ENCODE results near the gene HORMAD2.
"Not testable (repeated sequence)": the region's sequence is repeated elsewhere in the genome, so short reads cannot be mapped to it uniquely, and the experiment has no call there.

HORMAD2 gene

GRCh38 chr22:30193031-30193775 is 112.9 kb downstream of the HORMAD2 start:
- no peak for DNase-seq

- no peak for DNase-seq
Observed at GRCh38 chr22:30195245-30196140, 115.2 kb downstream of the HORMAD2 start.

GRCh38 chr22:30196141-30196879 is 116.0 kb downstream of the HORMAD2 start:
- peak; percentile 53 for DNase-seq

GRCh38 chr22:30196880-30197336 is 116.6 kb downstream of the HORMAD2 start:
- no peak for DNase-seq

- DNase-seq: no peak
Observed at GRCh38 chr22:30197389-30197788, 117.1 kb downstream of the HORMAD2 start.

GRCh38 chr22:30198152-30198825 is 118.0 kb downstream of the HORMAD2 start:
- DNase-seq: no peak

- DNase-seq: no peak
Observed at GRCh38 chr22:30198921-30199320, 118.7 kb downstream of the HORMAD2 start.

GRCh38 chr22:30200905-30201304 is 120.6 kb downstream of the HORMAD2 start:
- DNase-seq: not testable (repeated sequence)

GRCh38 chr22:30201945-30202344 is 121.7 kb downstream of the HORMAD2 start:
- DNase-seq: no peak

- no peak for DNase-seq
Observed at GRCh38 chr22:30202531-30203006, 122.3 kb downstream of the HORMAD2 start.

GRCh38 chr22:30204015-30204741 is 123.9 kb downstream of the HORMAD2 start:
- DNase-seq: no peak

GRCh38 chr22:30204742-30205111 is 124.5 kb downstream of the HORMAD2 start:
- DNase-seq: no peak

GRCh38 chr22:30205281-30206115 is 125.2 kb downstream of the HORMAD2 start:
- DNase-seq: no peak

- no peak for DNase-seq
Observed at GRCh38 chr22:30206944-30207343, 126.7 kb downstream of the HORMAD2 start.

- no peak for DNase-seq
Observed at GRCh38 chr22:30208631-30209603, 128.7 kb downstream of the HORMAD2 start.

- DNase-seq: no peak
Observed at GRCh38 chr22:30209642-30210041, 129.4 kb downstream of the HORMAD2 start.

GRCh38 chr22:30210235-30210909 is 130.1 kb downstream of the HORMAD2 start:
- no peak for DNase-seq

- DNase-seq: no peak
Observed at GRCh38 chr22:30211124-30211820, 131.0 kb downstream of the HORMAD2 start.

All from DMS79 treated with DMSO at 0.1 percent for 48 hours (cell line).